Hindlimb muscle (tissue), 1 donor: ENCODE measurements around the gene CAMTA1. TPM values are rescaled to one million over a fixed set of nuclear protein-coding genes. Genes with fewer than 3 reads are reported as not detected.

Experiments used
- DNase-seq: peaks from one replicate; pipeline ENCODE4 v3.0.0-alpha.2; 2013
- polyA plus RNA-seq: library from polyadenylated mRNA; unstranded; fragments of 120-200 nt; gene quantifications from one replicate; pipeline ENCODE4 v1.2.1, GENCODE V29; 2013; ENCODE audit not compliant: insufficient read length

CAMTA1 gene
- polyA plus RNA-seq, 1 donor = 39.5 TPM

- DNase-seq = no peak
Measured at GRCh38 chr1:7651203-7651602, 865.9 kb downstream of the CAMTA1 start.

- no peak for DNase-seq
Measured at GRCh38 chr1:7652061-7652460, 866.8 kb downstream of the CAMTA1 start.

GRCh38 chr1:7652515-7653098 lies 867.4 kb downstream of the CAMTA1 start:
- DNase-seq = no peak

DNA sequence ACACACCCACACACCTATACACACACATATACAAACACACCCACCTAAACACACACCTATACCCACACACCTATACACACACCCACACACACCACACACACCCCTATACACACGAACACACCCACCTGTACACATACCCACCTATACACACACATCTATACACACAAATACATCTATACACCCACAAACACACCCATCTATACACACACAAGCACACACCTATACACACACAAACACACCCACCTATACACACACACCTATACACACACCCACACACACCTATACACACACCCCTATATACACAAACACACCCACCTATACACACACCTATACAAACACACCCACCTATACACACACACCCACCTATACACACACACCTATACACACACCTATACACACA lies 869.5 kb downstream of the CAMTA1 start:
- DNase-seq = no peak

DNA sequence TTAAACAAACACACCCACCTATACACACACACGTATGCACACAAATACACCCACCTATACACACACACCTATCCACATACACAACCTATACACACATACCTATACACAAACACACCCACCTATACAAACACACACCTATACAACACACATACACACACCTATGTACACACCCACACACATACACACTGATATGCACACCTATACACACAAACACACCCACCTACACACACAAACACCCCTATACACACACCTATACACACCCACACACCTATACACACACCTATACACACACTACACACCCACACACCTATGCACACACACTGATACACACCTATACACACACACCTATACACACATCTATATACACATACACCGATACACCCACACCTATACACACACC lies 870.1 kb downstream of the CAMTA1 start:
- DNase-seq = no peak

GRCh38 chr1:7656557-7657215 lies 871.4 kb downstream of the CAMTA1 start:
- no peak for DNase-seq

- no peak for DNase-seq
Measured at GRCh38 chr1:7657287-7658016, 872.2 kb downstream of the CAMTA1 start.

- no peak for DNase-seq
Measured at GRCh38 chr1:7658099-7658498, 872.8 kb downstream of the CAMTA1 start.

- DNase-seq = no peak
Measured at GRCh38 chr1:7659514-7659913, 874.3 kb downstream of the CAMTA1 start.

GRCh38 chr1:7663451-7664146 lies 878.3 kb downstream of the CAMTA1 start:
- DNase-seq = no peak

GRCh38 chr1:7664147-7664892 lies 879.1 kb downstream of the CAMTA1 start:
- no peak for DNase-seq

- no peak for DNase-seq
Measured at GRCh38 chr1:7664893-7665250, 879.6 kb downstream of the CAMTA1 start.

DNA sequence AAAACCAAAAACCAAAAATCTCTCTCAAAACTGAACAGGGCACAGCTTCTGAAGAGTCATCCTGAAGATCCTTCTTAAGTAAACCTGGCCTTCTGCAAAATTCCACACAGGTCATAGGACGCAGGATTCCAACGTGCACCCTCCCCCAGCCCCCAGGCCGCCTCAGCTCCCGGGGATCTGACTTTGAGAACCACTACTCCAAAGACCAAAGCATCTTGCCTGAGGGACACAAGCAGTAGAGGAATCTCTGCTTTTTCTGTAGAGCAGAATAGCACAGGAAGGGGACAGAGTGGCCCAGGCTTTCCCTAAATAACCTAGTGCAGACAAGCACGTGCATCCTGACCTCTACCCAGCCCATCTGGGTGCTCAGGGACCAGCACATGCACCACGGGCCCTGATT lies 881.0 kb downstream of the CAMTA1 start:
- no peak for DNase-seq

- no peak for DNase-seq
Measured at GRCh38 chr1:7667159-7667558, 881.9 kb downstream of the CAMTA1 start.

DNA sequence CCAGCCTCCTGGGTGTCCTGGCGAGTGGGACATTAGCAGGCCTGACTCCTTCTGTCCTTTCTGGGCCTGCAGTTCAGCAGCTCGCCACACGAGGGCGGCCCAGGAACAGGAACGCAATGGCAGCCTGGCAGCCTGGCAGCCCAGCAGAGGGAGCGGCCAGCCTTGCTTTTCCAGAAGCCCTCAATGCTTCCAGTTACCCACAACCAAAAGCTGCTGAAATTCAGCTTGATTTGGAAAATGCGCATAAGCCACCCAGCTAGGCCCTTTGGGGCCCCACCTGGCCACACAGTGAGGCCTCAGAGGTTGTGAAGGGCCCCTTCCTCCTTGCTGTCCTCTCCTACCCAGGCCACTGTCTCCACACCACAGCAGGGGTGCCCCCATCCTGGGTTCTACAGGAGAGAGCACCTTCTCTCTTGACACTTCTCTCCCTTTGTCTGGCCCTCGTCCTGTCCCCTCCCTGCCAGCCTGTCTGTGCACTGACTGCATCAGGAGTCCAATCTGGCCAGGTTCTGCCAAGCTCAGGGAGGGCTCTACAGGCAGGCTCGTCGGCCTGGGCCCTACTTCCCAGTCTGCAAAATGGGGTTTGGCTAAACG lies 882.5 kb downstream of the CAMTA1 start:
- DNase-seq = peak; percentile 86

DNA sequence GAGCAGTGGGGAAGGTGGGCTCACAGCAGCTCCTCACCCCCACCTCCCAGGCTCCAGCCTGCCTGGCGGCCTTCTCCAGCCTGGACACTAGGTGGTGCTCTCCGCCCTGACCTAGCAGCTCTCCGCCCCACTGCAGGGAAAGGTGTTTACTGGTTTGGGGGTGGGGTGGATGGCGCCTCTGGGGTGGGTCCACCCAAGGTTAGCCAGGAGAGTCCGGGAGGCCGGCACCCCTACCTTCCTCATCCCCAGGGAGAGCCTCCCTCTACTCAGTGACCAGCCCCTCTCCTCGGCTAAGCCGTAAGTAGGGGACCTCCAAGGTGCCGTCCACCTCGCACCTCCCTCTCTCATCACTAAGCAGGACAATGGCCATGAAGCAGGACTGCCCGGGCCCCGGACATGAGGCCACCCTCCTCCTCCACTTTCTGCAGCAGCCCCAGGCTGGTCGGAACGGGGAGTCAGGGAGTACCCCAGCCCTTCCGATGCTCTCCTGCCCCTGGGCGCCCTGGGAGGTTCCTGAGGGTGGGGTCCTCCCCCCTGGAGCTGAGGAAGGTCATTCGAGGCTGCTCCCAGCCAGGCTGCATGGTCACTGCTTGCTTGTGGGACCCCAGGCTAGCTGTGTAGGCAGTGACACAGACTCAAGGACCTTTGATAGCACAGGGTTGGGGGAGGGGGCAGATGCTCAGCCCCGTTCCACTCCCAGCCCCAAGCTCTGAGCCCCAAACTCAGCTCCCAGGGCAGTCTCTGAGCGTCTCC lies 884.5 kb downstream of the CAMTA1 start:
- DNase-seq = no peak

DNA sequence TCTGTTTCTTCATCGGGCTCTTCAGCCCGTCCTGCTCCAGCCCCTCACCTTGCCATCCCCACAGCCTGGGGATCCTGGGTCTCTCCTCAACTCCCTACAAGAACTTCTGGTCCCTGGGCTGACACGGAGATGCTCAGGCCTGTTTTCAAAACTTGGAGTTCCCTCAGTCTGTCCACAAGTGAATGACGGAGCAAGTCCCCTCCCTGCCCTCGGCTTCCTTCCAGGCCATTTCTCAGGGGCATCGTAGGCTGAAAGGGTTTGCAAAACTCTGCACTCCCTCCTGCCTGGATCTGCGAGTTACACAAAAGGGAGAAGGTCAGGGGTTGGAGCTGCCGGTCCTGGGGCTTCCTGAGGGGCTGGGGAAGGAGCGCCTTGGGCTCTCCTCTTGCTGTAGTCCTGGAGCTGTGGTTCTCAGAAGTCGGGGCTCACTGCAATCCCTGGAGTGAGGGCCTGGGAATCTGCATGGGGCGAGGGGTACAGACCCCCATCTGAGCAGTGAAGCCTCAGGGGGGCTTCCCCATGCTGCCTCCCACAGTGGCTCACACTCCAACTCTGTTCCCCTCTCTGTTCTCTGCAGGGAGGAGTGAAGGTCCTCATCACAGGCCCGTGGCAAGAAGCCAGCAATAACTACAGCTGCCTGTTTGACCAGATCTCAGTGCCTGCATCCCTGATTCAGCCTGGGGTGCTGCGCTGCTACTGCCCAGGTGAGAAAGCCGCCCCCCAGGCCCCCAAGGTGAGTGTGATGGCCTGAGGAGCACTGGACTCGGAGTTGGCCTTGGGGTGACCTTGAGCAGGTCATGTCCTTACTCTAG lies 885.3 kb downstream of the CAMTA1 start:
- DNase-seq = peak; percentile 60

DNA sequence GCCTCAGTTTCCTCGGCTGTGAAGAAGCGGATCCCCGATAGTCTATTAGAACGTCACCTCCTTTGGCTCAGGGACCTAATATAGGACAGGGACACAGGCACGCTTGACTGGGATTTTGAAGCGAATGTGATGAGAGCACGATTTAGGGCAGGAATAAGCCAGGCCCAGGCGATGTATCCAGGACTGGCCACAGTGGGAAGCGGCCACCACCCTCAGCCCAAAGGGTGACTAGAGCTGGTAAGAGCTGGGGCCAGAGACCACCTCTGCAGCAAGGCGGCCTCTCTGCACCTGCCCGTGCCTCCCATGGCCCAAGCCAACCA lies 885.9 kb downstream of the CAMTA1 start:
- DNase-seq = no peak

DNA sequence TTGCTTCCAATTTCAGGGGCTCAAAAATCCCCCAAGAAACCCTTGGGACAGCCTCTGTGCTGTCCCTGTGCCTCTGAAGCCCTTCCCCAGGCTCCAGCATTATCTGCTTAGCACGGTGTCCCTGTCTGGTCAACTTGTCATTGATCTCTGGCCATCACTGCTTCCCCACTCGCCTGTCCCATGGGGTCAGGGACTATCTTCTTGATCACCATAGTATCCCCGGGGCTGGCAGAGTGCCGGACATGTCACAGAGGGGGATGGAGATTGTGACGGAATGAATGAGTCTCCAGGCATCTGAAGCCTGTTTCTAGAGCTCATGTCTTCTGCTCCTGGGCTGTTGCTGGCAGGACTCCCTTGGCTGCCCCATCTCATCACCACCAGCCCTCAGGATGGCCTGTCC lies 886.4 kb downstream of the CAMTA1 start:
- no peak for DNase-seq

DNA sequence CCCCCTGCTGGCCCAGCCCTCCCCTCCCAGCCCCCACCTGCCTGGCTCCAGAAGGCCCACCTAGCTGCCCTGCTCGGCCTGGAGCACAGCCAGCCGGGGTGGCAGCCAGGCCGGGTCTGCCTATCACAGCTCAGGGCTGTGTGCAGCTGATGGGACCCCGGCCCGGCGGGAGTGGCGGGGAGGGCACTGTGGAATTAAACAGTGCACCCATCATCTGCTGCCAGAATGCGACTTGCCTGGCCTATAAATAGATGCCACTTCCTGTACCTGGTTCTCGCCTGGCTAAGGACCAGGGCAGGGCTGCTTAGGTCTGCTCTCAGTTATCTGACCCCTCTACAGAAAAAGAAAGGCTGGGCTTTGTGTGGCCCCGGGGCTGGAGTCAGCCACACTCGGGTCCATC lies 887.6 kb downstream of the CAMTA1 start:
- DNase-seq = no peak

- no peak for DNase-seq
Measured at GRCh38 chr1:7674972-7675371, 889.7 kb downstream of the CAMTA1 start.
